HepG2 (cell line): ENCODE data around the gene RASSF7. TPM values are rescaled to one million over a fixed set of nuclear protein-coding genes. Genes with fewer than 3 reads are reported as not detected.

Source experiments
- ATAC-seq: fragments of 200-7000 bp; cut with Tn5 transposase; 3 replicates; pipeline ENCODE4 v1.9.1; 2020; ENCODE audit warnings: mild to moderate bottlenecking, moderate library complexity
- BruUV-seq: library from RNA; stranded (reverse); fragments of 400-500 nt; replicated peaks from 2 replicates; lab custom pipeline; 2021; lab: Mats Ljungman, UMichigan
- CTCF ChIA-PET: fragments of 300-600 bp; formaldehyde crosslinking; extraction: SDS; loops from one replicate; lab custom pipeline; 2021; ENCODE audit warnings: low total read pairs, inconsistent platforms, low intra/inter-chr PET ratio; lab: Yijun Ruan, JAX
- POLR2A ChIA-PET: fragments of 350-600 bp; sonication (Branson Sonifier 250); formaldehyde crosslinking; loops from one replicate; lab custom pipeline; 2020; ENCODE audit warnings: antibody characterized with exemption, inconsistent platforms; lab: Yijun Ruan, JAX
- DNase-seq: peaks from one replicate; pipeline ENCODE4 v3.0.0-alpha.2; 2015; ENCODE audit warnings: low spot score
- FAIRE-seq: peaks from 3 replicates; lab custom pipeline; 2011; peaks lifted over from hg19 to GRCh38; lab: Jason Lieb, UNC
- H2AFZ ChIP-seq: one replicate; pipeline ENCODE4 v1.6.1; 2011; ENCODE audit warnings: low read length, inconsistent platforms
- H3K27ac ChIP-seq: fragments of 300-600 bp; 3 replicates; pipeline ENCODE4 v1.8.0; 2011; ENCODE audit warnings: mixed run types, mild to moderate bottlenecking, mixed read lengths, low read length, inconsistent platforms; ENCODE audit not compliant: insufficient read depth; ENCODE audit errors: extremely low read length
- H3K27me3 ChIP-seq, 2 experiments: fragments of 200-600 bp in 1 of 2; 2 replicates in 1 of 2; 3 replicates in 1 of 2; pipeline versions ENCODE4 v1.6.0 to v1.8.0; 2011; ENCODE audit warnings: low read length in 2 of 2, mild to moderate bottlenecking in 2 of 2, moderate library complexity in 2 of 2, inconsistent platforms in 1 of 2; ENCODE audit not compliant: insufficient read depth in 2 of 2, control insufficient read depth in 1 of 2
- H3K36me3 ChIP-seq, 2 experiments: fragments of 200-600 bp in 1 of 2; replicated peaks in 1 of 2; 2 replicates in 1 of 2; 3 replicates in 1 of 2; pipeline versions ENCODE4 v1.5.1 to v1.8.0; 2011; ENCODE audit warnings: low read length in 2 of 2, inconsistent platforms in 1 of 2; ENCODE audit not compliant: insufficient read depth in 2 of 2, control insufficient read depth in 1 of 2
- H3K4me1 ChIP-seq: 2 replicates; pipeline ENCODE4 v1.5.1; 2012; ENCODE audit warnings: low read length, inconsistent platforms; ENCODE audit not compliant: insufficient read depth
- H3K4me2 ChIP-seq: 2 replicates; pipeline ENCODE4 v1.6.0; 2011; ENCODE audit warnings: low read depth, low read length, inconsistent platforms
- H3K4me3 ChIP-seq, 3 experiments: fragments of 200-600 bp in 1 of 3; sonication (generic), shearing (Covaris generic) in 1 of 3; replicated peaks in 1 of 3; 2 replicates each; pipeline ENCODE4 v1.5.1; 2011 to 2016; ENCODE audit warnings: low read length in 3 of 3, inconsistent platforms in 2 of 3, low read depth in 2 of 3, mild to moderate bottlenecking in 2 of 3, control low read depth in 1 of 3, mixed read lengths in 1 of 3; ENCODE audit not compliant: insufficient read depth in 1 of 3
- H3K79me2 ChIP-seq: one replicate; pipeline ENCODE4 v1.6.1; 2011; ENCODE audit warnings: low read length, inconsistent platforms; ENCODE audit not compliant: insufficient read depth
- H3K9ac ChIP-seq: 2 replicates; pipeline ENCODE4 v1.6.0; 2011; ENCODE audit warnings: mild to moderate bottlenecking, low read depth, low read length, inconsistent platforms; ENCODE audit not compliant: insufficient read depth
- H3K9me3 ChIP-seq: 2 replicates; pipeline ENCODE4 v1.5.1; 2012; ENCODE audit warnings: mild to moderate bottlenecking, low read length
- H4K20me1 ChIP-seq: 2 replicates; pipeline ENCODE4 v1.6.0; 2011; ENCODE audit warnings: inconsistent platforms, mild to moderate bottlenecking, low read length, moderate library complexity; ENCODE audit not compliant: insufficient read depth
- MXI1 ChIP-seq: IDR thresholded peaks from 3 replicates; pipeline ENCODE4 v1.6.1; 2012; ENCODE audit warnings: low read depth, low read length, inconsistent platforms, borderline replicate concordance
- RBM22 ChIP-seq: fragments of 200-400 bp; formaldehyde crosslinking; optimal IDR thresholded peaks from 2 replicates; pipeline ENCODE3; 2017; ENCODE audit warnings: mild to moderate bottlenecking, low read length, moderate library complexity
- ZSCAN21 ChIP-seq: sonication (generic); formaldehyde crosslinking; IDR thresholded peaks from 2 replicates; pipeline ENCODE4 v1.8.0; 2022; ENCODE audit warnings: mild to moderate bottlenecking, missing genetic modification reagents, moderate library complexity, borderline replicate concordance
- WGBS: methylation state at CpG from one replicate; pipeline ENCODE4 v1.1.6; 2017; ENCODE audit warnings: low lambda C conversion rate; 5-methylcytosine and 5-hydroxymethylcytosine counted together
- in situ Hi-C: cut with HindIII; loops from 2 replicates; pipeline ENCODE4 v1.10.0; 2017; ENCODE audit warnings: low pct_unique_long_range_greater_than_20kb; ENCODE audit not compliant: extremely low pct_ligation_motif_present
- intact Hi-C: fragments of 100-400 bp; cut with micrococcal nuclease; formaldehyde crosslinking; loops from one replicate; pipeline ENCODE4 v1.10.0; 2022; ENCODE audit not compliant: unreplicated experiment
- polyA plus RNA-seq, 8 experiments: library from polyadenylated mRNA; depleted of rRNA in 3 of 8; stranded (reverse) in 7 of 8; unstranded in 1 of 8; fragments of >200 nt; fragmentation: Illumina TruSeq in 4 of 8; extraction: Trizol in 4 of 8; gene quantifications; 2 replicates each; pipeline versions ENCODE4 v1.2.1 to v1.2.3, GENCODE V29; 2011 to 2016; ENCODE audit warnings: low read depth in 4 of 8, missing spikeins in 1 of 8, mixed read lengths in 1 of 8; ENCODE audit not compliant: insufficient read depth in 1 of 8
- total RNA-seq, 5 experiments: library from RNA; depleted of rRNA; stranded (reverse); fragments of >200 nt; fragmentation: Illumina TruSeq; extraction: Trizol; gene quantifications; 2 replicates each; pipeline ENCODE4 v1.2.3, GENCODE V29; 2016; ENCODE audit warnings: low read depth in 1 of 5
- TF ChIP-seq, protein P1 (sequence below): sonication (generic); formaldehyde crosslinking; IDR thresholded peaks from 2 replicates; pipeline ENCODE4 v1.5.1; 2020; ENCODE audit warnings: mild to moderate bottlenecking, missing genetic modification reagents, borderline replicate concordance

RASSF7 gene
- total and polyA plus RNA-seq, 2 of the 13 experiments (the other 11 are each of a cell fraction or from before 2014, with no cell fraction given), result 20.2 to 28.6 TPM

GRCh38 chr11:590997-591396 is 30.2 kb downstream of the RASSF7 start:
- Histone ChIP-seq H3K9ac (no peak overlapping the region), H3K36me3 (peaks cover 37 to 81% of the 10 kb centered on the region in 2 experiments), H3K27ac (no peak overlapping the region), H3K9me3 (no peaks in the 10 kb centered on the region), H3K4me3 (no peak overlapping the region), H3K79me2 (peaks cover 30% of the 10 kb centered on the region), H4K20me1 (peaks cover 24% of the 10 kb centered on the region), H3K4me1 (peaks cover 41% of the 10 kb centered on the region), H3K27me3 (no peaks in the 10 kb centered on the region), H2AFZ (no peak overlapping the region), H3K4me2 (no peak overlapping the region)
- intact Hi-C loops, result no loop called here
- TF ChIP-seq, protein P1, sequence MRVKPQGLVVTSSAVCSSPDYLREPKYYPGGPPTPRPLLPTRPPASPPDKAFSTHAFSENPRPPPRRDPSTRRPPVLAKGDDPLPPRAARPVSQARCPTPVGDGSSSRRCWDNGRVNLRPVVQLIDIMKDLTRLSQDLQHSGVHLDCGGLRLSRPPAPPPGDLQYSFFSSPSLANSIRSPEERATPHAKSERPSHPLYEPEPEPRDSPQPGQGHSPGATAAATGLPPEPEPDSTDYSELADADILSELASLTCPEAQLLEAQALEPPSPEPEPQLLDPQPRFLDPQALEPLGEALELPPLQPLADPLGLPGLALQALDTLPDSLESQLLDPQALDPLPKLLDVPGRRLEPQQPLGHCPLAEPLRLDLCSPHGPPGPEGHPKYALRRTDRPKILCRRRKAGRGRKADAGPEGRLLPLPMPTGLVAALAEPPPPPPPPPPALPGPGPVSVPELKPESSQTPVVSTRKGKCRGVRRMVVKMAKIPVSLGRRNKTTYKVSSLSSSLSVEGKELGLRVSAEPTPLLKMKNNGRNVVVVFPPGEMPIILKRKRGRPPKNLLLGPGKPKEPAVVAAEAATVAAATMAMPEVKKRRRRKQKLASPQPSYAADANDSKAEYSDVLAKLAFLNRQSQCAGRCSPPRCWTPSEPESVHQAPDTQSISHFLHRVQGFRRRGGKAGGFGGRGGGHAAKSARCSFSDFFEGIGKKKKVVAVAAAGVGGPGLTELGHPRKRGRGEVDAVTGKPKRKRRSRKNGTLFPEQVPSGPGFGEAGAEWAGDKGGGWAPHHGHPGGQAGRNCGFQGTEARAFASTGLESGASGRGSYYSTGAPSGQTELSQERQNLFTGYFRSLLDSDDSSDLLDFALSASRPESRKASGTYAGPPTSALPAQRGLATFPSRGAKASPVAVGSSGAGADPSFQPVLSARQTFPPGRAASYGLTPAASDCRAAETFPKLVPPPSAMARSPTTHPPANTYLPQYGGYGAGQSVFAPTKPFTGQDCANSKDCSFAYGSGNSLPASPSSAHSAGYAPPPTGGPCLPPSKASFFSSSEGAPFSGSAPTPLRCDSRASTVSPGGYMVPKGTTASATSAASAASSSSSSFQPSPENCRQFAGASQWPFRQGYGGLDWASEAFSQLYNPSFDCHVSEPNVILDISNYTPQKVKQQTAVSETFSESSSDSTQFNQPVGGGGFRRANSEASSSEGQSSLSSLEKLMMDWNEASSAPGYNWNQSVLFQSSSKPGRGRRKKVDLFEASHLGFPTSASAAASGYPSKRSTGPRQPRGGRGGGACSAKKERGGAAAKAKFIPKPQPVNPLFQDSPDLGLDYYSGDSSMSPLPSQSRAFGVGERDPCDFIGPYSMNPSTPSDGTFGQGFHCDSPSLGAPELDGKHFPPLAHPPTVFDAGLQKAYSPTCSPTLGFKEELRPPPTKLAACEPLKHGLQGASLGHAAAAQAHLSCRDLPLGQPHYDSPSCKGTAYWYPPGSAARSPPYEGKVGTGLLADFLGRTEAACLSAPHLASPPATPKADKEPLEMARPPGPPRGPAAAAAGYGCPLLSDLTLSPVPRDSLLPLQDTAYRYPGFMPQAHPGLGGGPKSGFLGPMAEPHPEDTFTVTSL, result no peak
- TF ChIP-seq ZSCAN21 (CRISPR knock-in tag) (no peak), RBM22 (peak; percentile 86), MXI1 (no peak)
- WGBS, result 88% methylated on average over 11 of the region's 11 CpGs
- FAIRE-seq, result no peak
- DNase-seq, result no peak
- no peak for ATAC-seq
- in situ Hi-C loops, result no loop called here
- CTCF ChIA-PET, result no interaction called here
- POLR2A ChIA-PET, result no interaction called here
- no TSS peak for BruUV-seq
